GM12892 (cell line): ENCODE data around the gene PRDM13.

ENCODE experiments used
- POLR2A ChIP-seq: IDR thresholded peaks from 2 replicates; pipeline ENCODE4 v1.6.1; 2011; ENCODE audit warnings: low read depth, low read length, control low read depth
- POLR2AphosphoS5 ChIP-seq: IDR thresholded peaks from 2 replicates; pipeline ENCODE4 v1.6.1; 2011; ENCODE audit warnings: low read depth, low read length, control low read depth

DNA sequence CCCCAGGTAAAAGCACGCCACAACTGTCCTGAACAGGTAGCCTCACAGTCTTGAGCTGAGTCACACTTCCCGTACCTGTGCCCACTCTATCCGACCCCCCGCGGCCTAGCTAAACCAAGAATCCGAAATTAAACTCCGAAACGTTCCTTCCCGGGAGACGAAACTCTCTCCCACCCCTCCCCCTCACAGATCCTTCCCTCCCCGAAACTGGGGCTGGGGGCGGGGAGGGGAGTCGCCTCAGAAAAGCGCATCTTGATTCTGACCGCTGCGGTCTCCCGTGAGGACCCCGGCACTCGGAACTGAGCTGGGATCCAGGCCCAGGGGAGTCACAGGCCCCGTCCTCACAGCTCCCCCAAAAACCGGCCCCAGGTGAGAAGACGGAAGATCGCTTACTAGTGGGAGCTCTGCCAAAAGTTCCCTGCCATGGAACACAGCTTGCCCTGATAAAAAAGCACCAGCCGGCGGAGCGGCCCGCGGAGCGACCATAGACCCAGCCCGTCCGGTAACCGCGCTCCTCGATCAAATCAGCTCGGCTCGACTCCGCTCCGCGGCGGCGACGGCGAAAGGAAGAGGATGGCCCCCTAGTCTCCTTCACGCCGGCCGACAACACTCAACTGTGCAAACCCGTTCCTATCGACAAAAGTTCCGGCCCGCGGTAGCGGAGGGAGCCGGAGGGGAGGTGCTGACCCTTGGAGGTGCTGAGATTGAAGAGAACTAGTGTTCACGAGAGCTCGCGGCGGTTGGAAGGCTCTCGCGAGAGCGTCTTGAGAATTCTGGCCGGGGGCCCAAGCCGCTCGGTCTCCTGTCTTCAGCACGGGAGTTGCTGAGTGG, 38.3 kb upstream of the PRDM13 start, which contains the start of gene CCNC:
- TF ChIP-seq POLR2A (peak; percentile 97), POLR2AphosphoS5 (peak; percentile 97)
